ENCODE measurements around the gene CRYGC.
"Not testable (repeated sequence)": the region's sequence is repeated elsewhere in the genome, so short reads cannot be mapped to it uniquely, and the experiment has no call there.

CRYGC gene

DNA sequence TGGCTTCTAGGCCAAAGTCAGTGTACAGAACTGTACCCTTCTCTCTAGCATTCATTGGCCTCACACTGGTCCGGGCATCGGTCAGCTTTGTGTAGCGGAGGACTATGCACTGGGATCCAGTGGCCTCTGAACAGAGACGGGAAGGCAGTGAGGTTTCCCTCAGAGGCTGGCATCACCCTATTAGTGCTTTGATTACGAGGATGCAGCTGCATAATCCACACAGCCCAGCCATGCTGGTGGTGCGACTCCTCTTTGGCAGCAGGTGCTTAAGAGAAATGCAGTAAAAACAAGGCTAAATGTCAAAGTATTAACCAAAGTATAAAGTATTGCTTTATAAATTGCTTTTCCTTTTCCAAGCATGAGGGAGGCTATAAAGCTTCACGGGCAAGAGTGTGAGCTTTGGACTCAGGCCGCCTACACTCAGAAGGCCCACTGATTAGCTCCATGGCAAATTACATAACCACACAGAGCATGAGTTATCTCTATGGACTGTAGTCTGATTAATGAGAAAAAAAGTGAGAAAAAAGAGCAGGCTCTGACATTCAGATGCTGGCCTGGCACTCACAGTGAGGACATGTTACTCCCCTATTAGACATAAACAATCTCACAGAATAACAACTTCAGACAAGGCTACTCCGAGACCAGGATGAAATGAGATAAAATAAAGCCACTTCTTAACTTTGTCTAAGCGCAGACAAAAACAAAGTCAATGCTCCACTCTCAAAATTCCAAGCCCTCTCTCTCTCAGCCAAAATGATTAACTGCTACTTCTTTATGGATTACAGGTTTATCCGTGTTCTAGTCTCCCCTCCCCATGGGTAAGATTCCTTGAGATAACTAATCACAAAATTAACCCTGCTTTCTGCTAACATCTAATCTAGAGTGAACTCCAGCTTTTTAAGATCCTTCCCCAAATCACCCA is 6.4 kb upstream of the CRYGC start:
- DNase-seq = no peak

GRCh38 chr2:208134928-208135586 is 5.4 kb upstream of the CRYGC start:
- no peak for DNase-seq

DNA sequence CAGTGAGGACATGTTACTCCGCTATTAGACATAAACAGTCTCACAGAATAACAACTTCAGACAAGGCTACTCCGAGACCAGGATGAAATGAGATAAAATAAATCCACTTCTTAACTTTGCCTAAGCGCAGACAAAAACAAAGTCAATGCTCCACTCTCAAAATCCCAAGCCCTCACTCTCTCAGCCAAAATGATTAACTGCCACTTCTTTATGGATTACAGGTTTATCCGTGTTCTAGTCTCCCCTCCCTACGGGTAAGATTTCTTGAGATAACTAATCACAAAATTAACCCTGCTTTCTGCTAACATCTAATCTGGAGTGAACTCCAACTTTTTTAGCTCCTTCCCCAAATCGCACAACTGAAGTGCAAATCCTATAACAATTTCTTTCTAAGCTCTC is 1.1 kb upstream of the CRYGC start:
- no peak for DNase-seq

GRCh38 chr2:208128136-208128535 is 1.5 kb downstream of the CRYGC start:
- DNase-seq = no peak

DNA sequence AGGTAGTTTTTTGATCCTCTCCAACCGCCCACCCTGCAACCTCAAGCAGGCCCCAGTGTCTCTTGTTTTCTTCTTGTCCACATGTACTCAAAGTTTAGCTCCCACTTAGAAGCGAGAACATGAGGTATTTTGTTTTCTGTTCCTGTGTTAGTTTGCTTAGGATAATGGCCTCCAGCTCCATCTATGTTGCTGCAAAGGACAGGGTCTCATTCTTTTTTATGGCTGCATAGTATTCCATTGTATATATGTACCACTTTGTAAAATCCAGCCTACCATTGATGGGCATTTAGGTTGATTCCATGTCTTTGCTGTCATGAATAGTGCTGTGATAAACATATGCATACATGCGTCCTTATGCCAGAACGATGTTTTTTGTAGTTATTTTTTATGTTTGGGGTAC is 2.5 kb downstream of the CRYGC start:
- no peak for DNase-seq

DNA sequence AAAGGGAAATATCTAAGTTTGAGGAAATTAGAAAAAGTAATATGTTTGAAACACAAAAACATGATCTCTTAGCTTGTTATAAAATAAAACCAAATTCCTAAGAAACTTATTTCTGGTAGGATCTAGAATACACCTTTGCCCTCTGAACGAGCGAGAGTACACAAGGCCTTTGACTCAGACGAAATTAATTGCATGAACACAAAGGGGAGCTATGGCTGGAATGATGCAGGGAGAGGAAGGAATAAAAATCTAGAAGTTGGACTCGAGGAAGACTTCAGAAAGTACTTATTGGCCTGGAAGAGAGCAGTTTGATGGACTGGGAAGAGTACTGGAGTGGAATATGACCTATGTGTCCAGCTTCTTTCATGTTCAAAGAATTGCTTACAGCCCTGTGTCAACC is 4.4 kb downstream of the CRYGC start:
- DNase-seq = no peak

- not testable (repeated sequence) for DNase-seq
These were observed 5.5 kb downstream of the CRYGC start, which contains the start of gene CRYGD for GRCh38 chr2:208124013-208124715. CRYGD (minus strand) TSS chr2:208124524; CDS start chr2:208124473, 51 bp downstream.

DNA sequence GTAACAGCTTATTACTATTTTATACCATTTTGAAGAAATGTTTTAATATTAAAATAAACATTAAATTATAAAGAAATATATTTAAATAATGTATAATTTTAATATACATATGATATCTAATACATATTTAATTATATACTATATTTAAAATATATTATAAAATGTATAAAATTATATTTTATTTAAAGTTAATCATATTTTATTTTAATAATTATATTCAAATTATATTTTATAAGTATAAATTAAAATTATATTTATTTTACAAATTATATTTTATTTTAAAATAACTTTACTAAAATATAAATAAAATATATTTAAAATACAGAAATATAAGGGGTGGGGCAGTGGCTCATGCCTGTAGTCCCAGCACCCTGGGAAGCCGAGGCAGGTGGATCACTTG is 7.4 kb downstream of the CRYGC start:
- DNase-seq = no peak

DNA sequence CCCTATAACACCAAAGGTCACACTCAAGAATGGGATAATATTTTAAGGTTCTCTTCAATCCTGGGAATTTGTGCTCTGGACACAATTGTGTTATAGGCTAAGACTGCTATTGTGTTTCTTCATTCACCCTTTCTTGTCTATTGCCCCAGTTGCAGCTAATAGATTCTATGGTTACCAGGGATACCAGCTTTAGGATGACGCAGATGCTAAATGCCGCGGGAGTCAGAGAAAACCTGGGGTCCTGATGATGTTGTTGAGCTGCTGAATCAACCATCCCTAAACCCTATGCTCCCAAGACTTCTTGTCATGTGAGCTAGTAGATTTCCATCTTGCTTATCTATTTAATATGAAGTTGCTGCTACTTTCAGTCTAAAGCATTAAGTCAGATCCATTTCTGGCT is 10.7 kb downstream of the CRYGC start:
- no peak for DNase-seq

- DNase-seq = not testable (repeated sequence)
These were observed 12.2 kb downstream of the CRYGC start for GRCh38 chr2:208117390-208117789.

DNA sequence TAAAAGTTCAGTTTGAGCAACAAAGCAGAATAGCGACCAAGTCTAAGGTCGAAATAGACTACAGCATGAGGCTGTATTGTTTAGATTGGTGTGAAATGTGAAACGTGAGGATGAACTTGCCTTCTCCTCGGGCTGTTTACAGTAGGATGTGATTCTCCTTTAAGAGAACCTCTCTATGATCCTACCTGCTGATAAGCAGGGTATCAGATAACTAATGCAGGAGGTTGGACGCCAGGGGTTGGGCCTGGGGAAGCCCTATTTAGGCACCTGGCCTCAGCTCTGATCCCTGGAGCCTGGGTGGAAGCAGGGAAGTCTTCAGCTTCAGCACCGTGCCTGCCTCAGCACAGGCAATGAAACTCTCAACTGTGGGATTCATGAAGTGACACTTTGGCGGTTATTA is 16.7 kb downstream of the CRYGC start:
- DNase-seq = no peak

DNA sequence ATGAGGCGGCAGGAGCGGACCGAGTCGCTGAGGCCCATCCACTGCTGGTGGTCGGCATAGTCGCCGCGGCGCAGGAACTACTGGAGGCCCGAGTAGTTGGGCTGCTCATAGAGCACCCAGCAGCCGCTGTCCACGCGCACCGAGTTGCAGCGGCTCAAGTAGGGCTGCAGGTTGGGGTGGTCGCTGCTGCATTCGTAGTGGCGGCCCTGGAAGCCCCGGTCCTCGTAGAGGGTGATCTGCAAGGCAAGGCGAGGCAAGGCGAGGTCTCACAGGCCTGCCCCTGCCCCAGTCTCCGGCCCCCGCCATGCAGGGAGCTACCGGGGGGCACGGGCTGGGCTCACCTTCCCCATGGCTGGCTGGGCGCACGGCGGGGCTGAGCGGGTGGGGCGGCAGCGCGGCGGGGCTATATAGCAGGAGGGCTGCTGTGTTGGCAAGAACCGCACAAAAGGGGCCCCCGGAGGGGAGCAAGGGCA is 17.3 kb downstream of the CRYGC start:
- DNase-seq = not testable (repeated sequence)

DNA sequence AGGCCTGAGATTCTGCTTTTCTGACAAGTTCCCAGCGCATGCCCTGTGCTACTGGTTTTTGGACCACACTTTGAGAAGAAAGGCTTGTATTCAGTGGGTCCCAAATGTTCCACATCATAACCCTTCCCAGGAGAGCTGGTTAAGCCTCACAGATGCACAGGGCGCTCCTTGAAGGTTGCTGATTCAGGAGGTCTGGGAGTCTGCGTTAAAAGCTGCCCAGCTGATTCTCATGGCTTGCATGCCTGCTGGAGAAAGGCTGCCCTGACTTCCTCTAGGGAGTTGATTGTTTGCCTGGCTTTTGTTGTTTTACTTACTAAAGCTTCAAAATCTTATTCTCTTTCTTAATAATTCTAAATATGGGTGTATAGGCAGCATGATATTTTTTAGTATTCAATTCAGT is 26.0 kb downstream of the CRYGC start:
- DNase-seq = no peak

- no peak for DNase-seq
These were observed 27.7 kb downstream of the CRYGC start for GRCh38 chr2:208101716-208102631.

DNA sequence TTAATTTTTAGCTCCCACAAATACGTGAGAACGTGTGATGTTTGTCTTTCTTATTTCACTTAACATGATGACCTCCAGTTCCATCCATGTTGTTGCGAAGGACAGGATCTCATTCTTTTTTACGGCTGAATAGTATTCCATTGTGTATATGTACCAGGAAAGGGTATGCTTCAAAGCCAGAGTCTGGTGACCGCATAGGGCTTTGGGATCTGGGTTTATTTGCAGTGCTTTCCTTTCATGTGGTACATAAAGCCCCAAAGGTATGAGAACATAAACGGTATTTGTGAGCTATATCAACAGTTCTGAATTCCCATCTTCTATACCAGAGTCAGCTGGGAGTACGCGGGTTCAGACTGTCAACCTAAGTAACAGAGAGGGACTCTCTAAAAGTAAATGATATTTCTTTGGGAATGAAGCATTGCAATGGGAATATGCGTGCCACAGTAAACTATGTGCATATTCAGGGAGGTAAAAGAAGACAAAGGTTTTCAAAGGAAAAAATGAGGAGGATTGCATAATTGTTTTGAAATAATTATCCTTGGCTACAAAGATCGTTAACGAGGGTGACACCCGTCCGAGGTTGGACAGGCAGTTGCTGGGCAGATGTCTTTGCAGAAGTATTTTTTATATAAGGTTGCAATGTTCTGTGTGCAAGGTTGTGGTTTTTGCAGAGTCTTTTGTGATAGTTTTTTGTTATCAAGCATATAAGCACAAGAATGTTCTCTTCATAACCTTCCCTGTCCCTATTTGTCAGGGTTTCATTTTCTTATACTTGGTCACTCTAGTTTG is 29.8 kb downstream of the CRYGC start:
- no peak for DNase-seq

- DNase-seq = not testable (repeated sequence)
These were observed 30.9 kb downstream of the CRYGC start for GRCh38 chr2:208098701-208099100.

DNA sequence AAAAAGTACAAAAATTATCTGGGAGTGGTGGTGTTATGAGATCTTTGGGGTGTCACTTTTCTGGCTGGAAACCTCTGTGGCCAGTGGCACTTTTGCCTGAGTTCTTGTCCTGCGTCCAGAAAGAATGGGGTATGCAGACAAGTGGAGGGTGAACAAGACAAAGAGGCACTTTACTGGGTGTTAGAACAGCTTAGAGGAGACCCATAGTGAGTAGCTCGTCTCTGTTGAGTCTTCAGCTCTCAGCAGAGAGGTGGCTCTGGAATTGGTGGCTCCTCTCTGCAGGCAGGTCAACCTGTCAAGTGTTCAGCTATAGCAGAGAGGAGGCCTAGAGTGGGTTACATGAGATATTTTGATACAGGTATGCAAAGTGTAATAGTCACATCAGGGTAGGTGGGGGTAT is 31.4 kb downstream of the CRYGC start:
- DNase-seq = no peak

GRCh38 chr2:208097801-208098200 is 31.8 kb downstream of the CRYGC start:
- DNase-seq = no peak

GRCh38 chr2:208097313-208097712 is 32.3 kb downstream of the CRYGC start:
- no peak for DNase-seq

DNA sequence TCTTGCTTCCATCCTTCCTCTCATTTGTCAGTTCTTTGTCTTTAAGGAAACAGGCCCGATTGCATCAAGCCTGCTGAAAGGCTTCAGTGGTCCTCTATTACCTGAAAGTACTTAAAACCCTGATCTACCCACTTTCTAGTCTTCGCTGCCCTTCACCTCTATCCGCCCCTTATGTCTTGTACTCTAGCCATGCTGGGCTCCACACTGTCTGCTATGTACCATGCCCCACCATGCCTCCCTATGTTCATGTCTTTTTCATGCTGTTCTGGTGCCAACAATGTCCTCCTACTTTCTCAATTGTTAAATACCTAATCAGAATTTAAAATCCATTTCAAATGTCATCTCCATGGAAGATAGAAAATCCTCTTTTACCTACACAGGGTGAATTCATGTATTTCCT is 33.5 kb downstream of the CRYGC start:
- DNase-seq = no peak

DNA sequence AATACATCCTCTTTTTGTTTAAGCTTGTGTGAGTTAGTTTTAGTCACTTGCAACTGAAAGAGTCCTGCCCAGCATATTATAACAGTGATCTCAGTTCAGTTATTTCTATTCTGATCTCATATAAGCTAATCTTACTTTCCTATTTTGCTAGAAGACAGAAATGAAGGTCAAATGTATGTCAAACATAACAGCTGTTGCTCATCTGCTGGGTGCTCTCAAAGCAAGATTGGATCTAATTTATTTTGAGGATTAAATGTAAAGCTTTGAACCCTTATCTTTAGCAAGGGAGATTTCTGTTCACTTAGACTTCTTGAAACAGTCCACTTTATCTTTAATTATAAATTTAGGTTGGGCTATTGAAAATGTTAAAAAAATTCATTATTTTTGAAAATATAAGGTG is 36.5 kb downstream of the CRYGC start:
- DNase-seq = no peak
